T follicular helper cell (primary cell): ENCODE data around the gene DPM1.

Experiments
- DNase-seq: peaks from one replicate; pipeline ENCODE4 v3.0.0-alpha.2; 2020; ENCODE audit warnings: low read depth

The DPM1 gene

GRCh38 chr20:50895111-50895830 is 63.1 kb downstream of the DPM1 start:
- DNase-seq, result no peak

GRCh38 chr20:50893620-50894019 is 64.7 kb downstream of the DPM1 start:
- DNase-seq, result no peak

GRCh38 chr20:50892394-50892793 is 65.9 kb downstream of the DPM1 start:
- no peak for DNase-seq

- no peak for DNase-seq
Observed at GRCh38 chr20:50891138-50891537, 67.2 kb downstream of the DPM1 start.

- no peak for DNase-seq
Observed at GRCh38 chr20:50887576-50887975, 70.8 kb downstream of the DPM1 start.

GRCh38 chr20:50886184-50886790 is 72.0 kb downstream of the DPM1 start:
- no peak for DNase-seq

- no peak for DNase-seq
Observed at GRCh38 chr20:50885781-50886180, 72.6 kb downstream of the DPM1 start.

GRCh38 chr20:50885068-50885467 is 73.3 kb downstream of the DPM1 start:
- DNase-seq, result no peak
